DMS53 treated with DMSO at 0.1 percent for 48 hours (cell line): Measurements from ENCODE around the gene DNAJC7.
"Not testable (repeated sequence)": the region's sequence is repeated elsewhere in the genome, so short reads cannot be mapped to it uniquely, and the experiment has no call there.

Experiments
- DNase-seq: peaks from one replicate; lab custom pipeline; 2025; ENCODE audit not compliant: unreplicated experiment; lab: John Stamatoyannopoulos, UW

The DNAJC7 gene

DNA sequence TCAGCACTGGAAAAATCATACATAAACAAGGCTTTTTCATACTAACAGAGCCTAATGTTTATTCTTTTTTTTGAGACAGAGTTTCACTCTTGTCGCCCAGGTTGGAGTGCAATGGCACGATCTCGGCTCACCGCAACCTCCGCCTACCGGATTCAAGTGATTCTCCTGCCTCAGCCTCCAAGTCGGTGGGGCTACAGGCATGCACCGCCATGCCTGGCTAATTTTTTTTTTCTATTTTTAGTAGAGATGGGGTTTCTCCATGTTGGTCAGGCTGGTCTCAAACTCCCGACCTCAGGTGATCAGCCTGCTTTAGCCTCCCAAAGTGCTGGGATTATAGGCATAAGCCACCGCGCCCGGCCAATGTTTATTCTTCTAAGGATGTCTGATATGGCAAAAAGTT is 3.5 kb downstream of the DNAJC7 start:
- not testable (repeated sequence) for DNase-seq

DNA sequence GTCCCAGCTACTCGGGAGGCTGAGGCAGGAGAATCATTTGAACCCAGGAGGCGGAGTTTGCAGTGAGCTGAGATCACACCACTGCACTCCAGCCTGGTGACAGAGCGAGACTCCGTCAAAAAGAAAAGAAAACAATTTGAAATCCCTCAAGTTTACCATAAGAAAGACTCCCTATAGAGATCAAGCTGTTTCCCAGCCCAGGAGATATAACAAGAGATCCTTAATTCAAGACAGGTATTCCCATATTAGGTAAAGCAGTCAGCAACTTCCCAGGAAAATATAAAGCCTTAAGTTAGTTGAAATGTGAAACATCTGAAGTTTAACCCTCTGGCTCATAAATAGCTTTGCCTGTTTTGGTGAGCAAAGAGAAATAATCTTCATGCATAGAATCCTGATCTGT is 4.9 kb downstream of the DNAJC7 start:
- not testable (repeated sequence) for DNase-seq

- no peak for DNase-seq
Observed at GRCh38 chr17:42010898-42011516, 6.2 kb downstream of the DNAJC7 start.

DNA sequence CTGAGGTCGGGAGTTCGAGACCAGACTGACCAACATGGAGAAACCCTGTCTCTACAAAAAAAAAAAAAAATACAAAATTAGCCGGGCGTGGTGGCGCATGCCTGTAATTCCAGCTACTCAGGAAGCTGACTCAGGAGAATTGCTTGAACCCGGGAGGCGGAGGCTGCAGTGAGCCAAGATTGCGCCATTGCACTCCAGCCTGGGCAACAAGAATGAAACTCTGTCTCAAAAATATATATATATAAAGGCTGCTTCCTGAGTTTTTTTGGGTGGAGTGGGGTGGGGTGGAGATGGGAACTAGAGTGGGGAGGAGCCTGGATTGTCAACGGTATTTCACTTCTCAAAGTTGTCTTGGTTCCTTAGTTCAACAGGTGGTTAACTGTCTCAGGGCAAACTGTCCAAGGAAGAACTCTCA is 7.0 kb downstream of the DNAJC7 start:
- DNase-seq, result not testable (repeated sequence)

GRCh38 chr17:42009170-42009569 is 8.1 kb downstream of the DNAJC7 start:
- DNase-seq, result no peak

DNA sequence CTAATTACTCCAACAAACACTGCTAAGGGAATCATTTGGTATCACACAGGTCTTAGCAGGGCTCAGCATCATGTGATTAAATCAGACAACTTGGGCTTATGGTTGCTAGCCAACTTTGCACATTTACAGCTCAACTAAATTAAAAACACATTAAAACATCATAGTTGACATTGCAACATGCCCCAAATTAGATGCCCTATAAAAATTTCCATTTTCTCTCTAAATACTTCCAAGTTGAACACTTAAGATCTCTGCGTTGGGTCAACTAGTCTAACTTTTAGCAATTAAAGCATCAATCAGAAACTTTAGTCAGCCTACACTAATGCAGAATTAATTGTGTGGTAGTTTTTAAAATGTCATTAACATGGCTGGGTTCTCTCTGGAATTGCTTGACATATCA is 12.1 kb downstream of the DNAJC7 start:
- DNase-seq, result no peak

- no peak for DNase-seq
Observed at GRCh38 chr17:42002792-42003301, 14.4 kb downstream of the DNAJC7 start.

DNA sequence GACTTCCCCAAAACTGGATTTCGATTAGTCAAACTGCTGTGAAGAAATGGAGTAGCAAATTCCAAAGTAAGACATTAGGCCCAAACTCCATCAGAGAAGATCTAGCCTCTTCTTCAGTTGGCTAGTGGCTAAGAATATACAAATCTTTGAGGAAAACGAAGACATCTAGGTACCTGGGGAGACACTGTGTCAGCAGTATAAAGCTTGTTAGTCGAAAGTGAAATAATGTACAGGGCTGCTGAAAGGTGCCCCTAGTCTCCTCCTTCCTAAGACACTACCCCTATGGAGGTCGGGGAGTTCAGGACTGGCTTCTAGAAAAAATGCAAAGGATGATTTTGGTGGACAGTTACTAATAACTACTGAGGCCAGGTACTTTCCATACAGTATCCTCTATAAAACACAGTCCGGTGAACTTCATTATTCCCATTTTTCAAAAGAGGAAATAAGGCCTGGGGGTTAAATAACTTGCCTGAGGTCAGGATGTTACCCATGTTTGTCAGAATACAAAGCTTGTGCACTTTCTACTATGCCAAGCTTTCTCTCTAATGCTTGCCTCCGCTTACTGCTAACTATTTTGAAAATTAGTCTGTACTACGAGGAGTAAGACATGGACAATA is 15.0 kb downstream of the DNAJC7 start:
- no peak for DNase-seq

GRCh38 chr17:42001729-42002128 is 15.5 kb downstream of the DNAJC7 start:
- no peak for DNase-seq

- no peak for DNase-seq
Observed at GRCh38 chr17:42000413-42001133, 16.7 kb downstream of the DNAJC7 start.

DNA sequence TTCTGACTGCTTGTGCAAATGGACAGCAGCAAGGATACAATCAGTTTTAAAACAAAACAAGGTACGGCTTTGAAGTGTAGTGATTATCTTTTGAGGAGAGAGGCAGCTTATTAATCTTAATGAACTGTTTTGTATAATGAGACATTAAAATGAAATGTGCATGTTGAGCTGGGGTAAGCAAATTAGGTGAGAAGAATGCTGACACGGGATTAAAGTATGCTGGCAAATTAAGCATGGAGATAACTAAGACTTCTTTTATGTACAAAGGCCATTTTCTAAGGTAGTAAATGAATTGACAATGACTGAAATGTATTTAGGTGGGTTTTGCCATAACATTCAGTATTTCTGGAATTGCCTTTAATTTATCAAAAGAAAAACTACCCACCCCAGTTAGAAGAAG is 18.7 kb downstream of the DNAJC7 start:
- no peak for DNase-seq

GRCh38 chr17:41996855-41997164 is 20.4 kb downstream of the DNAJC7 start:
- no peak for DNase-seq

DNA sequence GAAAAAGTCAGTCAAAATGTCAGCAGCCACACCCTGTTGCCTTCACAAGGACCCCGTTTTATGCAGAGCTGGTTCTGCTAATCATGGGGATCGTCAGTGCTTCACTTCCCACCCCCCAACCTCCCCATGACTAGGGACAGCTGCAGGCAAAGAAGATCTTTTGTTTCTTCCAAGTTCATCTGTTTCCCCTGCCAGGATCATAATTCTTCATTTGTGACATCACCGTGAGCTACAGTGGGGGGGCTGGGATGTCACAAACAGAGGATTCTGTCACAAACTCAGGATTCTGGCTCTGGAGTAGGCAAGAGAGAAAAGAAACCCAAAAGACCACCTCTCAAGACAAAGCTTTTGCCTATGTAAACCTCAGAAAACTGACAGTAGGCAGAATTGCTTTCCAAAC is 24.7 kb downstream of the DNAJC7 start:
- no peak for DNase-seq

DNA sequence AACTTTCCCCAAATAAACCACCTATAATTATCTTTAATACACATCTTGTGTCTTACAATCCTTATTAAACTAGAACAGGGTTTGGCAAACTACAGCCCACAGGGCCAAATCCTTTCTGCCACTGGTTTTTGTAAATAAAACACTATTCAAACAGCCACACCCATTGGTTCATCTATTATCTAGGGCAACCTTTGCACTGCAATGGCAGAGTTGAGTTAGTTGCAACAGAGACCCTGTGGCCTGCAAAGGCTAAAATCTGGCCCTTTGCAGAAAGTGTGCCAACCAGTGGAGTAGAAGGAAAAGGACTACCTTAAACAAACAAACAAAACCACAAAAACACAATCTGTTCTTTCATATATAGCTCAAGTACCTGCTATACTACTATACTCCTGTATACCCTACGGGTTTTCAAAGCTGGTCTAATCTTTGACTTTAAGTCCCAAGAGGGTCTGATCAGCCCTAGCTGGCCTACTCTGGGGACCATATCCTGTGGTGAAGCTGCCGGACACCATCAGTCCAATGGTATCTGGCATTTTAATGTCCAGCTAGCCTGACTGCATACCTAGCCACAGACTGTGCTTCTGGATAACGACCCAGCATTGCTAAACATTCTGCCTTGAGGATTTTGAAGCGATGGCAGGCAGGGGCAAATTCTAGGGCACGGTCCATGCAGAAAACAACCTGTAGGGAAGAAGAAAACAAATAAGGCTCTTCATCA is 27.4 kb downstream of the DNAJC7 start:
- no peak for DNase-seq

GRCh38 chr17:41988418-41988817 is 28.8 kb downstream of the DNAJC7 start:
- no peak for DNase-seq

DNA sequence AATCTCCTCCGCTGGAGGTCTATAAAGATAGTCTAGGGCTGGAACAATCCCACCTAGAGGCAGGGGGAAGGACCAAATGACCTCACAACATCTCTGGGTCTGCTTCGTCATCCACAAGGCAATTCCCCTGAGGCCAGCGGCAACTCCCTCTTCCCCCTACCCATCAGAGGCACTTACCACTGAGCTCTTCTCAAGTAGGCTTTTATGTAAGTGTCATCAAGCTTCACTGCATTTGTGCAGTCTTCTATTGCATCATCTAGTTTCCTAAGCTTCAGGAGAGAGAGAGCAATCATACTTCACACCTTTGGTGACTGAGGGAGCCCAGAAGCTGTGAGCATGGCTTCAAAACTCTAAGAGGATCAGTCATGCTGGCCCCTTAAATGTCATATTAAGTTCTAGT is 29.6 kb downstream of the DNAJC7 start:
- DNase-seq, result no peak

DNA sequence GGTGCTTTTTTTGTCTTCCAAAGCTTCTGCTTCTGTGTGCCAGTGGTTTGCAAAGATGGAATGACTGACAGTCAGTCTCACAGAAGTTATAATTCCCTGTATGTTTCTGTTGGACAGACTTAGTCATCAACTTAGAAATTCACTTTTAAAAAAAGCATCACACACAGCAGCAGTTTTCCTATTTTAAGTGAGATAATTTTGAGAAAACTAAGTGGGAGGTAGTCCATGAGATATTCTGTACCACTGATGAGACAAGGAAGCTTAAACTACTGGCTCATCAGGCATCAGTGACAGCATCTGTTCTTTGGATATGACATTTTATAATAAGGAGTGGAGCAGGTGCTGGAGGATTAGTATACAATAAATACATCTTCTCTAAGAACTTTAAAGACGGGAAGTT is 30.6 kb downstream of the DNAJC7 start:
- DNase-seq, result no peak

GRCh38 chr17:41985919-41986318 is 31.3 kb downstream of the DNAJC7 start:
- DNase-seq, result no peak

- DNase-seq, result no peak
Observed at GRCh38 chr17:41984454-41984853, 32.8 kb downstream of the DNAJC7 start.

DNA sequence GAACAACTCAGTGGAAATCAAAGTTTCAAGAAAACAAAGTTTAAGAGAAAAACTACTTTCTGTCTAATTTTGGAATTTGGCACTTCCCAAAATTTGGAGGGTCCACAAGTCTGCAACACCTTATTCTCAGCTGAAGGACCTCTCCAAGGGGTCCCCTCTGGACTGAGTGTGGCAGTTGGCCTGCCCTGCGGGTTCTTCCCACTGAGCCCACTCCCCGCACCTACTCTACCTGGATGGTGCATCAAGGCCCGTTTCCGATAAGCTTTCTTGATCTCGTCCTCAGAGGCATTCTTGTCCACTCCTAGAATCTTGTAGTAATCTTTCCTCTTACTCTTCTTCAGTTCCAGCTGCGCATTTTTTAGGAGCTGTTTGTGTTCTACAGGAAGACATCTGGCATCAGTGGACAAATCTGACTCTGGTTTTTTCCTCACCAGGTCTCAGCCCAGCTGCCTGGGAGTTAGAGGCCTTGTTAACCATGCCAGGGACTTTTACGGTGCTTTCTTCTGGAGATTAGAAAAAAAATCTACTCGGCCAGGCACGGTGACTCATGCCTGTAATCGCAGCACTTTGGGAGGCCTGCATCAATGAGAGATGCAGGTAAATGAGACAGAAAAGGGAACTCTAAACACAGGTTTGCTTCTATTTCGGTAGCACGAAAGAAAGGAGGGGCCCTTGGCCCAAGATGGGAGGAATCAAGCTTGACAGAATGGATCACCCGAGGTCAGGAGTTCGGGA is 35.0 kb downstream of the DNAJC7 start:
- DNase-seq, result no peak

- DNase-seq, result no peak
Observed at GRCh38 chr17:41977991-41978390, 39.2 kb downstream of the DNAJC7 start.
